H1 (cell line): Measurements from ENCODE around the gene GBF1. TPM values are rescaled to one million over a fixed set of nuclear protein-coding genes. Genes with fewer than 3 reads are reported as not detected.
A peak's percentile ranks its signal among the peaks of the same experiment; 100 is the strongest.

Experiments
- CTCF ChIA-PET: fragments of 300-600 bp; sonication (Branson Sonifier 250); formaldehyde crosslinking; loops from one replicate; lab custom pipeline; 2021; ENCODE audit not compliant: partially characterized antibody; lab: Charles Lee
- POLR2A ChIA-PET: fragments of 300-600 bp; sonication (Branson Sonifier 250); formaldehyde crosslinking; loops from one replicate; lab custom pipeline; 2021; ENCODE audit warnings: inconsistent platforms; ENCODE audit not compliant: partially characterized antibody; lab: Charles Lee
- DNase-seq, 2 experiments: peaks; one replicate each; pipeline versions ENCODE4 v3.0.0 to v3.0.0-alpha.2; 2010 to 2022; ENCODE audit warnings: low spot score in 2 of 2, low read depth in 1 of 2, mixed read lengths in 1 of 2
- FAIRE-seq: peaks from 2 replicates; lab custom pipeline; 2011; peaks lifted over from hg19 to GRCh38; lab: Jason Lieb, UNC
- H2AFZ ChIP-seq: 2 replicates; pipeline ENCODE4 v1.8.1; 2012; ENCODE audit warnings: low read length, inconsistent platforms
- H2AK5ac ChIP-seq: 2 replicates; pipeline ENCODE4 v1.6.1; 2013; ENCODE audit warnings: low read depth, low read length
- H2BK120ac ChIP-seq: replicated peaks from 2 replicates; pipeline ENCODE3; 2013; ENCODE audit warnings: low read depth, low read length, inconsistent platforms
- H2BK12ac ChIP-seq: 2 replicates; pipeline ENCODE4 v1.6.1; 2013; ENCODE audit warnings: low read depth, low read length
- H2BK15ac ChIP-seq: 2 replicates; pipeline ENCODE4 v1.6.1; 2013; ENCODE audit warnings: low read length
- H2BK20ac ChIP-seq: 2 replicates; pipeline ENCODE4 v1.6.1; 2013; ENCODE audit warnings: low read length
- H2BK5ac ChIP-seq: 2 replicates; pipeline ENCODE4 v1.6.1; 2013; ENCODE audit warnings: low read depth, low read length
- H3K14ac ChIP-seq: 2 replicates; pipeline ENCODE4 v1.6.1; 2013; ENCODE audit warnings: inconsistent platforms; ENCODE audit not compliant: insufficient read length
- H3K18ac ChIP-seq: 2 replicates; pipeline ENCODE4 v1.6.1; 2013; ENCODE audit warnings: low read length; ENCODE audit errors: extremely low read depth
- H3K23ac ChIP-seq: 2 replicates; pipeline ENCODE4 v1.6.1; 2013; ENCODE audit warnings: inconsistent platforms; ENCODE audit not compliant: insufficient read length
- H3K23me2 ChIP-seq: 2 replicates; pipeline ENCODE4 v1.6.1; 2013; ENCODE audit warnings: low read depth, low read length
- H3K27ac ChIP-seq: 2 replicates; pipeline ENCODE4 v1.6.1; 2011; ENCODE audit warnings: low read depth, low read length, inconsistent platforms
- H3K27me3 ChIP-seq, 4 experiments: replicated peaks in 1 of 4; 1 replicate in 1 of 4; 2 replicates in 3 of 4; pipeline versions ENCODE4 v1.6.1 to v1.8.1; 2011 to 2013; ENCODE audit warnings: low read length in 3 of 4, mild to moderate bottlenecking in 3 of 4, inconsistent platforms in 2 of 4, mixed read lengths in 2 of 4, moderate library complexity in 1 of 4; ENCODE audit not compliant: control insufficient read depth in 3 of 4, insufficient read depth in 3 of 4; ENCODE audit errors: extremely low read depth in 1 of 4
- H3K36me3 ChIP-seq, 4 experiments: 2 replicates each; pipeline versions ENCODE4 v1.6.1 to v1.8.1; 2011 to 2013; ENCODE audit warnings: mild to moderate bottlenecking in 4 of 4, low read length in 3 of 4, moderate library complexity in 2 of 4, control low read depth in 1 of 4, inconsistent platforms in 1 of 4; ENCODE audit not compliant: insufficient read depth in 4 of 4, control insufficient read depth in 2 of 4
- H3K4ac ChIP-seq: replicated peaks from 2 replicates; pipeline ENCODE3; 2013; ENCODE audit warnings: low read length, low read depth, mixed read lengths, inconsistent platforms; ENCODE audit not compliant: insufficient read length
- H3K4me1 ChIP-seq, 4 experiments: replicated peaks in 1 of 4; 1 replicate in 1 of 4; 2 replicates in 3 of 4; pipeline versions ENCODE4 v1.6.1 to v1.8.1; 2011 to 2013; ENCODE audit warnings: low read length in 3 of 4, inconsistent platforms in 2 of 4, mixed read lengths in 1 of 4; ENCODE audit not compliant: insufficient read depth in 4 of 4, control insufficient read depth in 3 of 4
- H3K4me2 ChIP-seq, 2 experiments: 2 replicates each; pipeline versions ENCODE4 v1.6.1 to v1.8.1; 2011 to 2013; ENCODE audit warnings: low read depth in 2 of 2, low read length in 2 of 2, control low read depth in 1 of 2, inconsistent platforms in 1 of 2, mild to moderate bottlenecking in 1 of 2; ENCODE audit not compliant: insufficient read depth in 1 of 2
- H3K4me3 ChIP-seq, 4 experiments: fragments of 200-600, 300-600 bp in 1 of 4; sonication (generic), shearing (Covaris generic), sonication (Bioruptor Twin) in 1 of 4; 2 replicates each; pipeline versions ENCODE4 v1.5.1 to v1.8.1; 2011 to 2016; ENCODE audit warnings: low read length in 4 of 4, low read depth in 3 of 4, control low read depth in 2 of 4, inconsistent platforms in 2 of 4, mild to moderate bottlenecking in 2 of 4, mixed read lengths in 1 of 4, moderate library complexity in 1 of 4; ENCODE audit not compliant: insufficient read depth in 2 of 4; ENCODE audit errors: extremely low read depth in 1 of 4
- H3K56ac ChIP-seq: replicated peaks from 2 replicates; pipeline ENCODE3; 2013; ENCODE audit warnings: low read depth, mild to moderate bottlenecking, mixed read lengths, low read length, inconsistent platforms; ENCODE audit not compliant: insufficient read length
- H3K79me1 ChIP-seq: 2 replicates; pipeline ENCODE4 v1.6.1; 2013; ENCODE audit warnings: low read depth, low read length, control low read depth
- H3K79me2 ChIP-seq, 2 experiments: 2 replicates each; pipeline versions ENCODE4 v1.6.1 to v1.8.1; 2012 to 2013; ENCODE audit warnings: low read length in 2 of 2, mild to moderate bottlenecking in 2 of 2, inconsistent platforms in 1 of 2; ENCODE audit not compliant: insufficient read depth in 2 of 2, control insufficient read depth in 1 of 2
- H3K9ac ChIP-seq, 4 experiments: replicated peaks in 1 of 4; 1 replicate in 1 of 4; 2 replicates in 3 of 4; pipeline versions ENCODE4 v1.6.1 to v1.8.1; 2011 to 2013; ENCODE audit warnings: low read depth in 3 of 4, low read length in 3 of 4, control low read depth in 2 of 4, mild to moderate bottlenecking in 2 of 4, moderate library complexity in 2 of 4, inconsistent platforms in 1 of 4; ENCODE audit errors: extremely low read depth in 1 of 4
- H3K9me3 ChIP-seq, 2 experiments: 2 replicates each; pipeline versions ENCODE4 v1.6.1 to v1.8.1; 2012 to 2013; ENCODE audit warnings: mild to moderate bottlenecking in 2 of 2, moderate library complexity in 2 of 2, control low read depth in 1 of 2, inconsistent platforms in 1 of 2, low read depth in 1 of 2, low read length in 1 of 2, mixed read lengths in 1 of 2; ENCODE audit not compliant: insufficient read depth in 2 of 2
- H4K20me1 ChIP-seq, 2 experiments: replicated peaks in 1 of 2; 2 replicates each; pipeline versions ENCODE3 to v1.8.1; 2011 to 2013; ENCODE audit warnings: inconsistent platforms in 2 of 2, low read length in 2 of 2, mild to moderate bottlenecking in 1 of 2; ENCODE audit not compliant: insufficient read depth in 2 of 2, control insufficient read depth in 1 of 2
- H4K5ac ChIP-seq: 2 replicates; pipeline ENCODE4 v1.6.1; 2013; ENCODE audit warnings: low read length, low read depth, mixed read lengths, inconsistent platforms; ENCODE audit not compliant: insufficient read length
- H4K8ac ChIP-seq: 2 replicates; pipeline ENCODE4 v1.8.0; 2013; ENCODE audit warnings: mild to moderate bottlenecking, moderate library complexity, low read length, inconsistent platforms; ENCODE audit not compliant: insufficient read depth; ENCODE audit errors: extremely low read depth
- H4K91ac ChIP-seq: replicated peaks from 2 replicates; pipeline ENCODE3; 2013; ENCODE audit warnings: low read length, mixed read lengths, inconsistent platforms; ENCODE audit not compliant: insufficient read length
- ASH2L ChIP-seq: fragments of 200-600, 300-600 bp; sonication (generic); IDR thresholded peaks from one replicate; pipeline ENCODE4 v1.7.1; 2017; ENCODE audit warnings: low read length
- BCL11A ChIP-seq, 2 experiments: IDR thresholded peaks; one replicate each; pipeline ENCODE4 v1.6.1; 2011; ENCODE audit warnings: low read depth in 2 of 2, low read length in 2 of 2, mild to moderate bottlenecking in 2 of 2
- BRCA1 ChIP-seq: IDR thresholded peaks from 2 replicates; pipeline ENCODE4 v1.6.1; 2012; ENCODE audit warnings: low read depth, low read length, improper control_type of control experiment
- CHD1 ChIP-seq: IDR thresholded peaks from 2 replicates; pipeline ENCODE4 v1.6.1; 2012; ENCODE audit warnings: low read depth, low read length, improper control_type of control experiment
- E2F6 ChIP-seq: IDR thresholded peaks from 2 replicates; pipeline ENCODE4 v1.6.1; 2012; ENCODE audit warnings: inconsistent platforms
- KDM1A ChIP-seq: fragments of 200-600, 300-600 bp; sonication (generic); IDR thresholded peaks from 2 replicates; pipeline ENCODE4 v1.7.1; 2016; ENCODE audit warnings: mild to moderate bottlenecking, low read length, borderline replicate concordance
- POLR2A ChIP-seq, 2 experiments: IDR thresholded peaks; 1 replicate in 1 of 2; 2 replicates in 1 of 2; pipeline ENCODE4 v1.6.1; 2011; ENCODE audit warnings: low read depth in 2 of 2, low read length in 2 of 2, mild to moderate bottlenecking in 2 of 2; ENCODE audit errors: control extremely low read depth in 1 of 2
- RNF2 ChIP-seq: fragments of 200-900, 300-1000 bp; sonication (generic); IDR thresholded peaks from 2 replicates; pipeline ENCODE4 v1.7.1; 2016; ENCODE audit warnings: borderline replicate concordance, low read depth, mild to moderate bottlenecking, antibody characterized with exemption, low read length; ENCODE audit not compliant: poor library complexity, severe bottlenecking; ENCODE audit errors: missing control alignments
- SP1 ChIP-seq: IDR thresholded peaks from 2 replicates; pipeline ENCODE4 v1.6.1; 2011; ENCODE audit warnings: low read depth, low read length
- SP4 ChIP-seq: IDR thresholded peaks from 2 replicates; pipeline ENCODE4 v1.6.1; 2012; ENCODE audit warnings: low read length, inconsistent platforms
- TAF1 ChIP-seq: IDR thresholded peaks from 2 replicates; pipeline ENCODE4 v1.6.1; 2011; ENCODE audit warnings: mild to moderate bottlenecking, low read depth, low read length
- WGBS, 2 experiments: shearing (Covaris generic) in 1 of 2; methylation state at CpG; one replicate each; pipeline versions ENCODE4 v1.1.6 to v1.1.7; 2013 to 2015; ENCODE audit warnings: low lambda C conversion rate in 2 of 2, mixed read lengths in 2 of 2, inconsistent platforms in 1 of 2, low coverage in 1 of 2, missing lambda C conversion rate in 1 of 2; ENCODE audit not compliant: insufficient replicate concordance in 2 of 2, insufficient coverage in 1 of 2, insufficient read length in 1 of 2; ENCODE audit errors: extremely low coverage in 1 of 2, missing lambda C conversion rate in 1 of 2; 5-methylcytosine and 5-hydroxymethylcytosine counted together
- polyA plus RNA-seq, 7 experiments: library from polyadenylated mRNA; depleted of rRNA in 3 of 7; stranded (reverse) in 5 of 7; unstranded in 2 of 7; fragments of >200 nt in 5 of 7; fragments of 200-250 nt in 2 of 7; gene quantifications; 1 replicate in 5 of 7; 2 replicates in 1 of 7; 4 replicates in 1 of 7; pipeline versions ENCODE4 v1.2.1 to v1.2.3, GENCODE V29; 2011 to 2013; ENCODE audit warnings: missing spikeins in 2 of 7, mixed read lengths in 2 of 7
- total RNA-seq: library from RNA; stranded (reverse); fragmentation: NEBNext Ultra II Directional; extraction: Animal tissue kit (Norgen Biotek cat#: 25700); gene quantifications from 2 replicates; pipeline ENCODE4 v1.2.1, GENCODE V29; 2021

Gene GBF1
- total and polyA plus RNA-seq, 2 of the 8 experiments (the other 6 are each of a cell fraction or from before 2014, with no cell fraction given) = 11.0 to 25.5 TPM

- POLR2A ChIA-PET = interaction anchor here (0.6 to 3.1 kb wide), 15 partner anchors 10 to 192 kb away, joined by 3 to 15 read pairs (median 4); partner anchors contain the start of genes FBXL15, GBF1, NFKB2 and PITX3
- no peak for TF ChIP-seq BCL11A (IDR thresholded peaks at IDR 0.05; ENCODE audit: low read depth in 2 of 2, low read length in 2 of 2)
- 0 out of 2 replicates have a peak, but pooled peaks have one; percentile 30 for TF ChIP-seq TAF1
- no peak for TF ChIP-seq POLR2A (IDR thresholded peaks at IDR 0.05; ENCODE audit: control extremely low read depth in 1 of 2, low read depth in 2 of 2, low read length in 2 of 2)
- peak; percentile 62 for TF ChIP-seq RNF2
- no peak for TF ChIP-seq E2F6
- no peak for TF ChIP-seq KDM1A
- TF ChIP-seq SP4 = no peak
- no peak for TF ChIP-seq BRCA1
- no peak for TF ChIP-seq CHD1
- TF ChIP-seq ASH2L = peak; percentile 15
- TF ChIP-seq SP1 = no peak
Observed at GRCh38 chr10:102230264-102230860, 15.0 kb upstream of the GBF1 start.

More at GRCh38 chr10:102230264-102230860, 15.0 kb upstream of the GBF1 start:
- Histone ChIP-seq H2AK5ac (no peak overlapping the region), H4K20me1 (peaks cover 2 to 9% of the 10 kb centered on the region in 2 experiments), H3K4ac (no peak overlapping the region), H3K23me2 (peaks cover 9% of the 10 kb centered on the region; the same call in 1 of the 2 replicates), H3K4me3 (peak overlapping the region; percentile 33 to 67 (median 41)), H3K4me1 (peaks cover 0 to 16% (median 1%) of the 10 kb centered on the region in 4 experiments; a peak in 3 of 7 replicates), H3K79me1 (no peaks in the 10 kb centered on the region), H3K79me2 (no peaks in the 10 kb centered on the region), H2BK20ac (no peak overlapping the region), H3K18ac (no peak overlapping the region), H3K9ac (no peak overlapping the region), H4K5ac (no peak overlapping the region), H3K9me3 (peaks cover 5% of the 10 kb centered on the region in 2 experiments; a peak in 2 of 4 replicates), H4K8ac (peak overlapping the region; percentile 58), H2AFZ (no peak overlapping the region; the same call in 1 of the 2 replicates), H3K14ac (no peak overlapping the region), H3K4me2 (peak overlapping the region; percentile 7 to 88), H3K27ac (no peak overlapping the region), H2BK15ac (no peak overlapping the region), H3K56ac (no peak overlapping the region), H3K36me3 (no peaks in the 10 kb centered on the region), H2BK5ac (no peak overlapping the region), H3K27me3 (peaks cover 37 to 87% (median 78%) of the 10 kb centered on the region in 4 experiments), H3K23ac (no peak overlapping the region), H2BK120ac (no peak overlapping the region), H4K91ac (no peak overlapping the region), H2BK12ac (no peak overlapping the region)
- DNase-seq (peak in 1 of 2 experiments; percentile 88), FAIRE-seq (no peak)
- WGBS, 2 experiments = 5% methylated on average over 39 of the region's 50 CpGs; no CpG with 5 or more reads in 1 of the 2 experiments
- CTCF ChIA-PET = interaction anchor here (0.5 to 24.6 kb wide), 53 partner anchors 9 to 402 kb away, joined by 3 to 862 read pairs (median 6); partner anchors contain the start of genes FBXL15, GBF1, NFKB2 and PITX3
